Measurements from ENCODE around the gene SMIM15. TPM values are rescaled to one million over a fixed set of nuclear protein-coding genes. Genes with fewer than 3 reads are reported as not detected.
A peak's percentile ranks its signal among the peaks of the same experiment; 100 is the strongest.

SMIM15 gene
- total RNA-seq, 1 donor from 2014 or later = 64.1 TPM

DNA sequence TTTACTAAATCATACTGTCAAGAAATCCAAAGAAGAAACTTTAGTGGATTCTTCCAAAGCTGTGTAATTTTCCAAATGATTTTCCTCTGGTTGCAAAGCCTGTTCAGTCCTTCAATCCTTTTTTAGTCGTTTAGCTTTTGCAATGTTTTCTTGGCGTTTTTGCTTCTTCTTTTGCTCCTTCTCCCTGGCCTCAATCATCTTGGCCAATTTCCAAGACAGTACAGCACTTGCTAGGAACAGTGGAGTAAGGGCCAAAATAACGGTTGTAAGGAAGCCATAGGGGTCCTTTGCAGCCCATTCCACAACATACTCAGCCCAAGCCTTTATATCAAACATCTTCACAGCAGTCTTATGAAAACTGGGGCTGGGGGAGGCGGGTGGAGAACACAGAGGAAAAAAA, 2.4 kb downstream of the SMIM15 start:
- H3K4me1 Mint-ChIP-seq = peaks cover 41% of the 10 kb centered on the region
- no peak overlapping the region for H3K27ac Mint-ChIP-seq (ENCODE audit: unreplicated experiment)
- H3K4me3 Mint-ChIP-seq = peak overlapping the region; percentile 86

GRCh38 chr5:61159070-61159469, 3.2 kb downstream of the SMIM15 start:
- TF ChIP-seq, protein P1, sequence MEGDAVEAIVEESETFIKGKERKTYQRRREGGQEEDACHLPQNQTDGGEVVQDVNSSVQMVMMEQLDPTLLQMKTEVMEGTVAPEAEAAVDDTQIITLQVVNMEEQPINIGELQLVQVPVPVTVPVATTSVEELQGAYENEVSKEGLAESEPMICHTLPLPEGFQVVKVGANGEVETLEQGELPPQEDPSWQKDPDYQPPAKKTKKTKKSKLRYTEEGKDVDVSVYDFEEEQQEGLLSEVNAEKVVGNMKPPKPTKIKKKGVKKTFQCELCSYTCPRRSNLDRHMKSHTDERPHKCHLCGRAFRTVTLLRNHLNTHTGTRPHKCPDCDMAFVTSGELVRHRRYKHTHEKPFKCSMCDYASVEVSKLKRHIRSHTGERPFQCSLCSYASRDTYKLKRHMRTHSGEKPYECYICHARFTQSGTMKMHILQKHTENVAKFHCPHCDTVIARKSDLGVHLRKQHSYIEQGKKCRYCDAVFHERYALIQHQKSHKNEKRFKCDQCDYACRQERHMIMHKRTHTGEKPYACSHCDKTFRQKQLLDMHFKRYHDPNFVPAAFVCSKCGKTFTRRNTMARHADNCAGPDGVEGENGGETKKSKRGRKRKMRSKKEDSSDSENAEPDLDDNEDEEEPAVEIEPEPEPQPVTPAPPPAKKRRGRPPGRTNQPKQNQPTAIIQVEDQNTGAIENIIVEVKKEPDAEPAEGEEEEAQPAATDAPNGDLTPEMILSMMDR (conservative IDR thresholded peaks at IDR 0.05) = peak; percentile 39
- H3K36me3 Mint-ChIP-seq (ENCODE audit: low read depth) = peaks cover 43% of the 10 kb centered on the region
- no peaks in the 10 kb centered on the region for H3K27me3 Mint-ChIP-seq (ENCODE audit: low read depth)
- no peak for DNase-seq (ENCODE audit: low read depth, low spot score)
- H3K4me3 Mint-ChIP-seq = no peak overlapping the region
- H3K27ac Mint-ChIP-seq (ENCODE audit: unreplicated experiment) = no peak overlapping the region
- H3K9me3 Mint-ChIP-seq = peaks cover 2% of the 10 kb centered on the region
- H3K4me1 Mint-ChIP-seq = peaks cover 38% of the 10 kb centered on the region

More for the DNA sequence above, 2.4 kb downstream of the SMIM15 start:
- no peaks in the 10 kb centered on the region for H3K27me3 Mint-ChIP-seq (ENCODE audit: low read depth)
- peaks cover 2% of the 10 kb centered on the region for H3K9me3 Mint-ChIP-seq
- no peak for DNase-seq (ENCODE audit: low read depth, low spot score)
- TF ChIP-seq, protein P1 (conservative IDR thresholded peaks at IDR 0.05) = no peak
- peaks cover 38% of the 10 kb centered on the region for H3K36me3 Mint-ChIP-seq (ENCODE audit: low read depth)

DNA sequence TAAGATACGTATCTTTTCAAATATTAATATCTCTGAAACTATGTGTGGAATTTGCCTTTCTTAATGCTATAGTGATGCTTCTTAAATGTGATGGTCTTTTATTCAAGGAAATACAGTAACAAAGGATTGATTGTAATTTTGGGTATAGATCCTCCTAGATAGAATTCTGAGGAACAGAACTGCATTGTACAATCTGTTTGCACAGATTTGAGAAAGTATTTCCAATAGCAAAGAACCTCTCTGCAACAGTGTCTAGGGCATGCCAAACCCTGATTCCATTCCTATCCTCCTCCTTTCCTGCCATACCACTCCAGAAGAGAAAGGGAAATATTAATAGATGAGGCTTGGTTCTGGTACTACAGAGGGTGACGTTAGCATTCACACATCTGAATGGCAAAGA, 10.4 kb downstream of the SMIM15 start:
- no peak for DNase-seq (ENCODE audit: low read depth, low spot score)
- no peak overlapping the region for H3K4me3 Mint-ChIP-seq
- no peaks in the 10 kb centered on the region for H3K27me3 Mint-ChIP-seq (ENCODE audit: low read depth)
- H3K36me3 Mint-ChIP-seq (ENCODE audit: low read depth) = peaks cover 31% of the 10 kb centered on the region
- H3K9me3 Mint-ChIP-seq = peaks cover 10% of the 10 kb centered on the region
- TF ChIP-seq, protein P1 (conservative IDR thresholded peaks at IDR 0.05) = no peak
- no peaks in the 10 kb centered on the region for H3K4me1 Mint-ChIP-seq
- no peak overlapping the region for H3K27ac Mint-ChIP-seq (ENCODE audit: unreplicated experiment)

DNA sequence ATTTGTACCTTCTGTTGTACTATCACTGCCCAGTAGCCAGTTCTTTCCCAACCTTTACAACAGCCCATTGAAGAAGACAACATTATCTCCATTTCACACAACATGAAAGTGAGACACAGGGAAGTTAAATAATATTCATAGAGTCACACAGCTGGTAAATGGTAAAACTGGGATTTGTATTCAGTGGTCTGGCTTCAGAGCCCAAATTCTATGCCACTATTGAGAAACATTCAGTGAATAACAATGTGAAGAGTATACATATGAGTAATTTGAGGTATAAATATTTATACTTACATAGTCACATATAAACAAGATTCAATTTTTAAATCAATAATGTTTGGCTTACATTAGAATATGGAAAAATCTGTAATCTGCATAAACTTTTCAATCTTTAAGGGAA, 13.8 kb downstream of the SMIM15 start:
- no peak overlapping the region for H3K4me3 Mint-ChIP-seq
- H3K27ac Mint-ChIP-seq (ENCODE audit: unreplicated experiment) = no peak overlapping the region
- TF ChIP-seq, protein P1 (conservative IDR thresholded peaks at IDR 0.05) = no peak
- DNase-seq (ENCODE audit: low read depth, low spot score) = no peak
- peaks cover 8% of the 10 kb centered on the region for H3K9me3 Mint-ChIP-seq
- H3K36me3 Mint-ChIP-seq (ENCODE audit: low read depth) = peaks cover 16% of the 10 kb centered on the region
- peaks cover 5% of the 10 kb centered on the region for H3K4me1 Mint-ChIP-seq
- H3K27me3 Mint-ChIP-seq (ENCODE audit: low read depth) = no peaks in the 10 kb centered on the region

GRCh38 chr5:61142811-61143210, 19.5 kb downstream of the SMIM15 start:
- Mint-ChIP-seq H3K9me3 (peaks cover under 1% of the 10 kb centered on the region), H3K27ac (ENCODE audit: unreplicated experiment) (no peak overlapping the region), H3K36me3 (ENCODE audit: low read depth) (peaks cover 4% of the 10 kb centered on the region), H3K27me3 (ENCODE audit: low read depth) (no peaks in the 10 kb centered on the region), H3K4me3 (no peak overlapping the region), H3K4me1 (peaks cover 12% of the 10 kb centered on the region)
- no peak for DNase-seq (ENCODE audit: low read depth, low spot score)
- TF ChIP-seq, protein P1 (conservative IDR thresholded peaks at IDR 0.05) = no peak

DNA sequence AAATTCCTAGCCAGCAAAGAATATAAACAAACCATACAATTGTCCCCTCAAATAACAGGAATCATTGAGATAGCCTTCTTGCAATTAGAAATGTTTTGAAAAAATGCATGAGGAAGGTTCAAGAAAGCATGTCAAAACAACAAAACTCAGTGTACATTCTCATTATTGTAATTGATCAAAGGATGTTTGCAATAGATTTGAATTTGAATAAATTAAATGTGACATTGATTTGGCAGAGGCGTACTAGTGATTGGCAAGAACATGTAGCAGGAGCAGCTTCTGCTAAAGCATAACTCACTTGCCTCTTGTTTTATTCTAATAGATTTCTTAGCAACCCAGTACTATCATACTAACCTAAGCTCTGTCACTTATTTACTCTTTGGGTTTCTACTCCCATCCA, 19.9 kb downstream of the SMIM15 start:
- H3K27me3 Mint-ChIP-seq (ENCODE audit: low read depth) = no peaks in the 10 kb centered on the region
- H3K36me3 Mint-ChIP-seq (ENCODE audit: low read depth) = peaks cover 3% of the 10 kb centered on the region
- no peak for DNase-seq (ENCODE audit: low read depth, low spot score)
- no peaks in the 10 kb centered on the region for H3K9me3 Mint-ChIP-seq
- H3K27ac Mint-ChIP-seq (ENCODE audit: unreplicated experiment) = no peak overlapping the region
- H3K4me1 Mint-ChIP-seq = peaks cover 15% of the 10 kb centered on the region
- H3K4me3 Mint-ChIP-seq = no peak overlapping the region
- TF ChIP-seq, protein P1 (conservative IDR thresholded peaks at IDR 0.05) = no peak

Data from neural crest cell (in vitro differentiated cells).